ENCODE measurements around the gene PEPD.

GRCh38 chr19:33394723-33395560, 126.6 kb downstream of the PEPD start:
- TF ChIP-seq CTCF (IDR thresholded peaks at IDR 0.05; ENCODE audit: extremely low read depth in 1 of 2, insufficient read depth in 1 of 2, low read depth in 1 of 2, low read length in 2 of 2) (no peak), MYC (IDR thresholded peaks at IDR 0.05; ENCODE audit: low read depth, low read length) (no peak), POLR2AphosphoS5 (IDR thresholded peaks at IDR 0.05; ENCODE audit: insufficient read depth, low read depth, low read length) (peak; percentile 32), MAX (IDR thresholded peaks at IDR 0.05; ENCODE audit: insufficient read depth, insufficient read length) (no peak), EZH2 (IDR thresholded peaks at IDR 0.05; ENCODE audit: borderline replicate concordance, low read depth, low read length, severe bottlenecking) (no peak)
